Prostate gland (tissue), 2 donors: ENCODE results near the gene ANGPTL3.

Source experiments
- POLR2AphosphoS5 ChIP-seq: sonication (generic); formaldehyde crosslinking; IDR thresholded peaks from one replicate; pipeline ENCODE4 v1.6.1; 2017; ENCODE audit warnings: antibody characterized with exemption
- TF ChIP-seq, protein P1 (sequence below), 4 experiments: fragments of 200-600 bp in 2 of 4; fragments of 450-650 bp in 2 of 4; sonication (generic) in 2 of 4; IDR thresholded peaks; 1 replicate in 3 of 4; 2 replicates in 1 of 4; pipeline ENCODE4 v1.5.1; 2016 to 2019; ENCODE audit warnings: antibody characterized with exemption in 4 of 4, mild to moderate bottlenecking in 2 of 4, moderate library complexity in 2 of 4

DNA sequence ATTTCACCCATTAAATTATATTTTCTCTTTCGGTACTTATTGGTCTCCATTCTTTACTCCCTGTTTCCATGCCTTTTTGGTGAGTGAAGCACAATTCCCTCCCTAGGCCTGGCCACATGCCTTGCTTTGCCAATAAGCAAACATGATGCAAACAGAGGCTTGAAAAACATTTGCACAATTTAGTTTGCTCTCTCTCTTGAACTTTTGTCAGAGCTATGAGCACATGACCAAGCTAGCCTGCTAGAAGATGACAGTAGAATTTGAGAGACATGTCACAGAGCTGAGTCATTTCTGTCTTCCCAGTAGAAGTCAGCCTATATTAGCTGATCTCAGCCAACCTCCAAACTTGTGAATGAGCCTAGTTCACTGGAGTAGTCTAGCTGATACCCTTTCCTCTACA is 24.6 kb downstream of the ANGPTL3 start:
- TF ChIP-seq POLR2AphosphoS5 = peak; percentile 27
- TF ChIP-seq, protein P1, sequence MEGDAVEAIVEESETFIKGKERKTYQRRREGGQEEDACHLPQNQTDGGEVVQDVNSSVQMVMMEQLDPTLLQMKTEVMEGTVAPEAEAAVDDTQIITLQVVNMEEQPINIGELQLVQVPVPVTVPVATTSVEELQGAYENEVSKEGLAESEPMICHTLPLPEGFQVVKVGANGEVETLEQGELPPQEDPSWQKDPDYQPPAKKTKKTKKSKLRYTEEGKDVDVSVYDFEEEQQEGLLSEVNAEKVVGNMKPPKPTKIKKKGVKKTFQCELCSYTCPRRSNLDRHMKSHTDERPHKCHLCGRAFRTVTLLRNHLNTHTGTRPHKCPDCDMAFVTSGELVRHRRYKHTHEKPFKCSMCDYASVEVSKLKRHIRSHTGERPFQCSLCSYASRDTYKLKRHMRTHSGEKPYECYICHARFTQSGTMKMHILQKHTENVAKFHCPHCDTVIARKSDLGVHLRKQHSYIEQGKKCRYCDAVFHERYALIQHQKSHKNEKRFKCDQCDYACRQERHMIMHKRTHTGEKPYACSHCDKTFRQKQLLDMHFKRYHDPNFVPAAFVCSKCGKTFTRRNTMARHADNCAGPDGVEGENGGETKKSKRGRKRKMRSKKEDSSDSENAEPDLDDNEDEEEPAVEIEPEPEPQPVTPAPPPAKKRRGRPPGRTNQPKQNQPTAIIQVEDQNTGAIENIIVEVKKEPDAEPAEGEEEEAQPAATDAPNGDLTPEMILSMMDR (IDR thresholded peaks at IDR 0.05) = no peak
